NCI-H2227 (cell line): ENCODE data around the gene TMSB4X.
A peak's percentile ranks its signal among the peaks of the same experiment; 100 is the strongest.
"Not testable (repeated sequence)": the region's sequence is repeated elsewhere in the genome, so short reads cannot be mapped to it uniquely, and the experiment has no call there.

Experiments used
- DNase-seq: peaks from one replicate; lab custom pipeline; 2025; ENCODE audit not compliant: unreplicated experiment; lab: John Stamatoyannopoulos, UW

Gene TMSB4X

DNA sequence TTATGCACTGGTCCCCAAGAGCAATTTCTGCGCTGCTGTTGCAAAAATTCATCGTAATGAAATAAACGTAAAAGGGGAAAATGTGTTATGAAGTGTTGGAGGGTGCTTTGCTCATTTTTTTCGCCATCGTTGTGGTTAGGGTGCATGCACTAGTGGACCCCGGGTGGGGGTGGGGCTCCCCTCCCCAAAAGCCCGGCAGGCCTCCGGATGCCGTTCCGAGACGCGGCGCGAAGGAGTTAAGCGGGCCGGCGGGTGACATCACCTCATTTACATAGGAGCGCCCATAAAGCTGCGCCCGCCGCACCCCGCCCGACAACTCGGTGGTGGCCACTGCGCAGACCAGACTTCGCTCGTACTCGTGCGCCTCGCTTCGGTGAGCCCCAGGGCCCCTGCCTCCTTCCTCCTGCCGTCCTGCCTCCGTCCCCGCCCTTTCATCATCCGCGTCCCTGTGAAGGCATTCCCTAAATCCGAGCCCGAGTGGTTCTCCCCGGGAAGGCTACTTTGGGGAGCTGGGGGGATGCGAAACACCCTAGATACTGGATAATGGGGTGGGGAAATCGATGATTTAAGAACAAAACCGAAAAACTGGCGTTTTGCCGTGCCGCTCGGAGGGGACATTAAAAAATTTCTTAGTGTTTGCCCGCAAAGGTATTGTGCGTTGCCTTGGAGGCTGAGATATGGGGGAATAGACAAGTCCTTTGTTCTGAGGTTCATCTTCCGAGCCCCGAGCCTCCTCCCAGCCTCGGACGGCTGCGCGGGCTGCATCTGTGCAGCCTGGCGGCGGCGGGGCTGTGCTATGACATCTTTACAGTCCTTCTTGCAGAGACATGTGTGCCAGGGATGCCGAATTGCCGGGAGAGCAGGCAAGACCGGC, at the start of gene TMSB4X:
TSS of gene TMSB4X (plus strand) at position 315 of the 874 bp plus-strand sequence.
- peak; percentile 95 for DNase-seq

DNA sequence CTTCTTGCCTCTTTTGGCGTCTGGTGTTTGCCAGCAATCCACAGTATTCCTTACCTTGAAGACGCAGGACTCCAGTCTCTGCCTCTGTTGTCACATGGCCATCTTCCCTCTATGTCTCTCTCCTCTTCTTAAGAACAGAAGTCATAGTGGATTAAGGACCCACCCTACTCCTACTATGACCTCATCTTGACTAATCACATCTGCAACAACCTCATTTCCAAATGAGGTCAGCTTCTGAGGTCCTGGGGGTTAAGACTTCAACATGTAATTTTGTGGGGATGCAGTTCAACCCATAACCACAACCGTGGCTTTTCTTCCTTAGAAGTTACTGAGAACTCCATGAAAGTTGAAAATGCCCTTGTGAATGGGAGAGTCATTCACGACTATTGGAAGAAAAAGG, 45.2 kb upstream of the TMSB4X start:
- DNase-seq = no peak

DNA sequence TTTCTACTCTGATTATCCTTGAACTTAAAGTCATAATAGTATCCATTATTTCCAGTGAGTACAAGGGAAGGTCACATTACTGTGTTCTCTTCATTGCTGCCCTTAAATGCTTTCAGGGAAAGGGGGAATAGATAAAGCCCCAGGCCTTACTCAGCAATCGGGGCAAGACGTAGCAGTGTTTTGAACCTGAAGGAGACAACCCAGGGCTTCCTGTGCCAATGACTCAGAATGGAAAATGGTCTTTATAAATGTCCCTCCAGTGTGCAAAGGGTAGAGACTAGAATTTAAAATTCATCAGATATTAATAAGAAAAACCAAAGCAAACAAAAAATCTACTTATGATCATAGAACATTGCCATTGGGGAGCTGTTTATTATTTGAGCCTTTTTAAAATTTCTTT, 44.8 kb upstream of the TMSB4X start:
- no peak for DNase-seq

DNA sequence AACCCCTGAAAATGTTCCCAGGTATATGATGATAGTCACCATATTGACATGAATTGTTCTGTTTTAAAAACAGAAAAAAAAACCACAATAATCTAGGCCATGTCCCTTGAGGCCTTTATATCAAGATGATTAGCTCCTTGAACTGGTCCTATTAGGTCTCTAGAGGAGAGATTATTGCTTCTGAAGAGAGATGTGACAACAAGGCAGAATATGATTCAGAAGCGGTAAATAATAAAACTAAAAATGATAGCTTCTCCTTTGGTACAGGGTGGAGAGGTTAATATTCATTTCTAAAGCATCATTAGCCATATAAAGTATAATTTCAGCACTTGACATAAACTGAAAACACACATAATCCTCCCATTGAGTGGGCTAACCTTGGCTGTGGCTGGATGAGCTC, 42.7 kb upstream of the TMSB4X start:
- no peak for DNase-seq

DNA sequence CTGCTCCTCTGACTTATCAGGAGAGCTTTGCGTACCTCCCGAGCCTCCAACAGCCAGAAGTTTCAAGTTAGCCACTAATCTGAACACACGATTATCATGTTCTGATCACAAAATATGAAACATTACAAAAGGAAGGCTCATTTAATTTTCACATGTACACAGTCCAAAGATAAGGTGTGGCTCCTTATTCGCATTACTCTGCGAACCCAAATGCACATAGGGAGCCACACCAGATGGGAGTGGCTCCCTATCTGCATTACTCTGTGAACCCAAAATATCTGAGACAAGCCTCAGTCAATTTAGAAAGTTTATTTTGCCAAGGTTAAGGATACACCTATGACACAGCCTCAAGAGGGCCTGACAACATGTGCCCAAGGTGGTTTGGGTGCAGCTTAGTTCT, 40.1 kb upstream of the TMSB4X start:
- DNase-seq = no peak

DNA sequence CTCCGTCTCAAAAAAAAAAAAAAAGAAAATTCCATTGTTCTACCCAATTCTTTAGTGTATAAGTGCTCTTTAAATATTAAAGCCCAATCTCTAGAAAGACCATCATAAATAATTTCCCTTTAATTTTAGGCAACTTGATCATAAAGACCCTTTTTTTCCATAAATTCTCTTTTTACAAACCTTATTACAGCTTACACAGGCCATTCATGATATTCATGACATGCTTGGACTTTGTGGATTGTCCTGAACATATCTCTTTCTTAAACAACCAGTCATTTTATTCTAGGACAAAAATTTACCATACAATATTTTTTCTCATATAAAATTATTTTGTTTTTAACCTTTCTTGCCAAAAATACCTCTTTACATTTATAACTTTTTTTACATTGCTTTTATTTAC, 38.0 kb upstream of the TMSB4X start:
- DNase-seq = no peak

DNA sequence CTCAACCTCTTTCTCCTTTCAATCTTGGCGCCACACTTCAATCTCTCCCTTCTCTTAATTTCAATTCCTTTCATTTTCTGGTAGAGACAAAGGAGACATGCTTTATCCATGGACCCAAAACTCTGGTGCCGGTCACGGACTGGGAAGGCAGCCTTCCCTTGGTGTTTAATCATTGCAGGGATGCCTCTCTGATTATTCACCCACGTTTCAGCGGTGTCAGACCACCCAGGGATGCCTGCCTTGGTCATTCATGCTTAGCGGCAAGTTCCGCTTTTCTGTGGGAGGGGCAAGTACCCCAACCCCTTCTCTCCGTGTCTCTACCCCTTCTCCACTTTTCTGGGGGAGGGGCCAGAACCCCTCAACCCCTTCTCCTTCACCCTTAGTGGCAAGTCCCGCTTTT, 34.4 kb upstream of the TMSB4X start:
- DNase-seq = not testable (repeated sequence)

DNA sequence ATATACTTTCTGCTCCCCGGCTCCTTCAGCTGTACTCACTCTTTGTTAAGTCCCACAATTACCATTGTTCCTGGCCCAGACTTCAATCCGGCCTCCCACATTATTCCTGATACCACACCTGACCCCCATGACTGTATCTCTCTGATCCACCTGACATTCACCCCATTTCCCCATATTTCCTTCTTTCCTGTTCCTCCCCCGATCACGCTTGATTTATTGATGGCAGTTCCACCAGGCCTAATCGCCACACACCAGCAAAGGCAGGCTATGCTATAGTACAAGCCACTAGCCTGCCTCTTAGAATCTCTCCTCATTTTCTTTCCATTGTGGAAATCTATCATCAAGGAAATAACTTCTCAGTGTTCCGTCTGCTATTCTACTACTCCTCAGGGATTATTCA, 31.3 kb upstream of the TMSB4X start:
- DNase-seq = not testable (repeated sequence)

DNA sequence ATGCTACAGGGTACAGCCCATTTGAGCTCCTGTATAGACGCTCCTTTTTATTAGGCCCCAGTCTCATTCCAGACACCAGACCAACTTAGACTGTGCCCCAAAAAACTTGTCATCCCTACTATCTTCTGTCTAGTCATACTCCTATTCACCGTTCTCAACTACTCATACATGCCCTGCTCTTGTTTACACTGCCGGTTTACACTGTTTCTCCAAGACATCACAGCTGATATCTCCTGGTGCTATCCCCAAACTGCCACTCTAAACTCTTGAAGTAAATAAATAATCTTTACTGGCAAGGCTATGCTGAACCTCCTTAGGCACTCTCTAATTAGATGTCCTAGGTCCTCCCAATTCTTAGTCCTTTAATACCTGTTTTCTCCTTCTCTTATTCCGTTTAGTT, 30.5 kb upstream of the TMSB4X start:
- not testable (repeated sequence) for DNase-seq

DNA sequence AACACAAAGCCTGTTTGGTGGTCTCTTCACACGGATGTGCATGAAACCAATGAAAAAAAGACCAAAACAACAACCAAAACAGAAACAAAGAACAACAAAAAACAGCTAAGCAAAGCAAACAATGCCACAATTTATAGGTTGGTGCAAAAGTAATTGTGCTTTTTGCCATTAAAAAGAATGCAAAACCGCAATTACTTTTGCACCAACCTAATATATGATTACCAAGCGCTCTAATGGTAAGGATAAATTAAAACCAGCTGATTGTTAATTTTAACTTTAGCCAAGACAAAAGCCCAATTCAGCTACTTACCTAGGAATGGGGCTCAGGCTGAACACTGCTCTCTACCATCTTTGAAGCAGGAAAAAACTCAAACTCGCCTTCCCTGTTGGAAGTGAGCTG, 29.4 kb upstream of the TMSB4X start:
- no peak for DNase-seq

DNA sequence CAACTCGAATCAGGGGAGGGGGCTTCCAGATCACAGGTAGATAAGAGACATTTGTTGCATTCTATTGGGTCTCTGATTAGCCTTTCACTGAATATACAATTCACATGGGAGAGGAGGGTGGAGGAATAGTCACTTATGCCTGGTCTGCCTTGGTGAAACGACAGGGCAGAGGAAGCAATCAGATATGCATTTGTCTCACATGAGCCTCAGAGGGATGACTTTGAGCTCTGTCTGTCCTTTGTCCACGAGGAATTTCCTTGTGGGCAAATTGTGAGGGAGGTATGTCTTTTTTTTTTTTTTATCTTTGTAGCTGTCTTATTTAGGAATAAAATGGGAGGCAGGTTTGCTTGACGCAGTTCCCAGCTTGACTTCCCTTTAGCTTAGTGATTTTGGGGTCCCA, 28.5 kb upstream of the TMSB4X start:
- no peak for DNase-seq

DNA sequence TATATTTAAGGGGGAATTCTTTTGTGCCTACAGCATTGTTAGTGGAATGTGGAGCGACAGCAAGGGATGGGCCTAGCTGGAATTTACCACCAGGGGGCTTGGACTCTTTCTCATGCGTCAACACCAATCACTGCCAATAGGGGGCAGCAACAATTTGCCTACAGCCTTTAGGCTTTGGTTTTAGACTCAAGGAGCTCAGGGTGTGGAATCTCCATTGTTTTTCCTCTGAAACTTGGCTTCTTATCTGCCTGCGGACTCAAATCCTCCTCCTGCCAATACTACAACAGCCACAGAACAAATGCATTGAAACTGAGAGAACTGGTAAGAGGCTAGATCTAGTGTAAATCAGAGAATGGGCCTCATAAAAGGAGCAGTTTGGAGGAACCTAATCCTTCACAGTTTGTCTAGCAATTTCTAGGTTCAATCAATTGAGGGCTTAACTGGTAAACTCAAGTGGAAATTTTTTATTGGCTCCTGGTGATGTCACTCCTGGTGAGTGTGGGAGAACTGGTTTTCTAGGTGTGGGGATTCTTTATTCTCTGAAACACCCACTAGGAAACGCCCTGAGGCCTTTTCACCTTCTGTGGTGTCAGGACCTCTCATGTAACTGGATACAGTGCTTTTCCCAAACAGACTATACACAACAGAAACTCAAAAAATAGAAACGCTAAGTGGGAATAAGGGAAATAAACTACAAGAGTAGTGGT, 27.9 kb upstream of the TMSB4X start:
- DNase-seq = peak; percentile 80

DNA sequence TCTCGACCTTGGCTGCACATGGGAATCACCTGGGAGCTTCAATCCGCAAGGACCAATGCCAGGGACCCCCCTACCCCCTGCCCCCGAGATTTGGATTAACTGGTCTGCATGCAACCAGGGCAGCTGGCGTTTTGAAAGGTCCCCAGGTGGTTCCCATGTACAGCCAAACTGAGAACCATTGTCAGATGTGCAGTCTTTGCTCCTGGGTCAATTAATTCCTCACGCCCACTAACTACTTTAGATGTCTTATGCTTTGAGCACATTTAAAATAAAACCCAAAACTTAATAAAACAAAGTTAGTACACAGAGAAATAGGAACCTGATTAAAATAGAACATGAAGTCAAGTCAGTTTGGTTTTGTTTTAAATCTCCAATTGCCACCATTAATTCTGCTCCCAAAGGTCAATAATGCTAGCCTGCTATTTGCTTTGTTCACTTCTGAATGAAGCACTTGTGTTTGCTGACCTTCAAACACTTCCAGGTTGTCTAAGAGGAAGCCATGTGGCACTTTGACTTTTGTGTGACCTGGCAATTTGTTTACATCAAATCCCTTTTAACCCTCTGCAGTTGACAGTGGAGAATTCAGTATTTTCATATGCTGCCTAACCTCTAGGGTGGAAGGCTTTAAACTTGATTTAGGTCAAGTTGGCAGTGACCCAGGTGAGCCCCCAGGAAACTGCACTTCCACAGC, 27.2 kb upstream of the TMSB4X start:
- DNase-seq = no peak

DNA sequence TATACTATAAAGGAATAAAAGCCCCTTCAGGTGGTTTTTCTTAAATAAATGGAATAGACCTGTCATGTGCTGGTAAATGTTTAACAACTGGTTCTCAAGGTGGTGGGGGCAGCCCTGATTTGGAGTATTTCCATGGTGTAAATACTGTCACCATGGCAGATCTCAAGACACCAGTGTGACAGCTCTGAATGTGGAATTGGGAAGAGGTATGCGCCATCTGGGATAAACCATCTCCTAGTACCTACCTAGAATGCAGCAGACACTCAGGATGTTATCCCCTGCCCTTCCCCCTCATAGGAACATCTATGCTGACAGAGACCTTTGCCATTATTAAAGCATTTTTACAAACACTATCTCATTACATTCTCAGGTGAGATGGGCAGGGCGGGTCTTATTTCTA, 26.4 kb upstream of the TMSB4X start:
- DNase-seq = no peak

DNA sequence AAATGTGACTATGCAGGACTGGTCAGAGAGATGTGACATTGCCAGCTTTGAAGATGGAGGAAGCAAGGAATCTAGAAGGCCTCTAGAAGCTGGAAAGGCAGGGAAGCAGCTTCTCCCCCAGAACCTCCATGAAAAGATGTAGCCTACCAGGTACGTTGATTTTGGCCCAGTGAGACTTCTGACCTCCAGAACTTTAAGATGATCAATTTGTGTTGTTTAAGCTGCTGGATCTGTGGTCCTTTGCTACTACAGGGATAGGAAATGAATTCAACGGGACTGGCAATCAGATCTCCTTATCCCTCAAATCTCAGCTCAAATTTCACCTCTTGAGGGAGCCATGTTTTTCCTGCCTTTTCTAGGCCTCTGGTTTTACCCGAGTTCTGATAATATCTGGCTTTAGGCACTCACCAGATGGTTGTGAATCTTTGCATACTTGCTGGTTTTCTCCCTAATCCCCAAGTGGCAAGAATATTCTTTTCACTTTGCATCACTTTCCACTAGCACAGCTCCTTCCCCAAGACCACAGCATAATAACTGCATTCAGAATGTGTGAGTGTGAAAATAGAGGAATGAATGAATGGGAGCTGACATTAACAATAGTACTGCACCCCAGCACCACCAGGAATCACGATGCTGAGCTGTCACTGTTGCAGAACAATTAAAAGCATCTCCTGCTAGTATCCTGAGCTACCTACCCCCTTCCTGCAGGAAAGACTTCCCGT, 25.5 kb upstream of the TMSB4X start:
- DNase-seq = no peak

DNA sequence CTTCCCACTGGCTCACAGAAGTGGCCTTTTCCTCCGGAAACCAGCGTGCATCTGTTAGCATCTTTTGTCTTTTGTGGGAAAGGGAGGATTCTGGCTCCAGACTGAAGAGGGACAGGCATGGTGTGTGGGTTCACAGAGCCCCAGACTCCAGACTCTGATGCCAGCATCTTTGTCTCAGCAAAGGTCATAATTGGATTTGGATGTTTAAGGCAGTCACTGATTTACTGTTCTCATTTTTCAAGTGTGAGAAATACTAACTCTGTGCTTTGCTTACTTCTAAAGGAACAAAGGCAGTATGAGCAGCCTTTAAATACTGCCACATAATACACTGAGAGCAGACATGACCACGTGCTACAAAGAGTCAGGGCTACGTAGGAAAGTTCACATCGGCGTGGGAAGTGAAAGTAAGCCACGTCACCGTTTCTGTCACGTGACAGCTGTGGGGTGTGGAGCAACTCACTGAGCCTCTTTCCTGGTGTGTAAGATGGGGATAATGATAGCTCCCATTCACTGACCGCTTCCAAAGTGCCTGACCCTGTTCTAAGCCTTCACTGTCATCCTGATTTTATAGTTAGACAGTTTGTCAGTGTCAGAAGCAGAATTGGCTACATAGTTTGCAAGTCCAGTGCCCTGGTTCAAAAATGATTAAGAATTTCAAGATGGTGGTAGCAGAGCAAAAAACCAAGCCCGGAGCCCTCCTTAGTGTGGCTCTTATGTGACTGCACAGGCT, 24.8 kb upstream of the TMSB4X start:
- DNase-seq = peak; percentile 82

DNA sequence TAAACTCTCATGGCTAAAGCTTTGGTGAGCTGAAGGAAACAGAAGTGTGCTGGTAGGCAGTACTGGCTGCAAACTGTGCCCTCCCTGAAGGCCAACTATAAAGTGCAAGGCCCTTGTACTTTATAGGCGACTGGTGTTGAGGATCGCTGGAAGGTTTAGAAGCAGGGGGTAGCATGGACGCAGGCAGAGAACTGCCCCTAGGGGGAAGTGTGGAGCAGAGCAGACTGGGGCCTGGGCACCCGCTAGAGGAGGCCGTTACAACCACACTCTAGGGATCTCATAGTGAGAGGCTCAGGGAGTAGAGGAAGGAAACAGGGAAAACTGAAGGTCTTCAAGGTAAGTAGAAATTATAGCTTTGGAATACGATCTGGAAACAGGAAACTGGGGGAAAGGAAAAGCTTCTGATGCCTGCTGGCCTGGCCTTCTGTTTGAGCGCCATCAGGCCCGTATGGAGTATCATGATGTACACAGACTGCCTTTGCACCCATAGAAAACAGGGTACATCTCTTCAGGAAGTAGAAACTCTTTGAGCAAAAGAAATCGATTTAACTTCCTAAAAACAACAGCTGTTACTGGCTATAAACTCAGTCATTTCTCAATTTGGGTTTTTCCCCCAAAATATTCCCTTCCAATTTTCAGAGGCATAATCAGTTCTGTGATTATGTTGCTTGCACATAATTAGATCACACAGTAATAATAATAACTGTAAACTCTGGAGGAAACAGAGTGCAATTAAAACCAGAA, 23.9 kb upstream of the TMSB4X start:
- peak; percentile 7 for DNase-seq

DNA sequence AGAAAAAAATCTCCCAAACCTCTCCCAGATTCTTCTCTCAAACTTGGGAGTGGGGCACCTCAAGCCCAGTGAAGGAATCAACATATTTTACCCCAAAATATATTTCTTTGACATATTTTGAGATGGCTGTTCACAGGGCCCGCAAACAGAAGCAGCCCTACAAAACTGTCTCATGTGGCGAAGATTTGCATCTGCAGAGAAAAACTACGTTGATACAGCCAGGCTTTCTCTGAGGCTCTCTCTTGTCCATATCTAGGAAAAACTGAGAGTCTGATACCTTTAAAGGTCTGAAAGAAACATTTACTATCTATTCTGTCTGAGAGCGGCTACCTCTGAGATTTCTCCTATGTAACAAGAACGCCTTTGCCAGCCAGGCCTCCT, 23.3 kb upstream of the TMSB4X start:
- no peak for DNase-seq

DNA sequence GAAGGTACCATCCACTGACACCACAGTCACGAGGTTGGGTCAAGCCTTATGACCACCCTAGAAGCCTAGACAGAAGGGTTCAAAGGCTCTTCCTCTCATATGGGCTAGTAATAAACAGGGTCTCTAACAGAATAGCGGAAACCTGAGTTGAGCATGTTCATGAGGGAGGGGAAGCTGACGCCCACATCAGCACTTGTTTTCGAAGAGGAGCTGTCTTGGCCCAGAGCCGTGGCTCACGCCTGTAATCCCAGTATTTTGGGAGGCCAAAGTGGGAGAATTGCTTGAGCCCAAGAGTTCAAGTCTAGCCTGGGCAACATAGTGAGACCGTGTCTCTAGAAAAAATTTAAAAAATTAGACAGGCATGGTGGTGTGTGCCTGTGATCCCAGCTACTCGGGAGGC, 21.5 kb upstream of the TMSB4X start:
- DNase-seq = no peak

DNA sequence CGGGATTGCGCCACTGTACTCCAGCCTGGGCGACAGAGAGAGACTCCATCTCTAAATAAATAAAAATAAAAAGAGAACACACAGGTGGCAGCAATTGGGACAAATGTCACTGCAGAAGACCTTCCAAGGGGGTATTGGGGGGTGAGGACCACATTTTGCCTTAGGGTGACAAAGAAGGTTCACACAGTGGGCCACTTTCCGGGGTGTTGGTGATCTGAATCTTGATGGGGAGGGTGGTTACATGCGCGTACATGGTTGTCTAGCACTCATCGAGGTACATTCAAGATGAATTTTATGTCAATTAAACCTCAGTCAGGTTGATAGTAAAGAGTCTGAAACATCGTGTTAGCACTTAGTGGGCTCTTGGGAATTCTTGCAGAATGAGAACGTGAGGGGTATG, 20.5 kb upstream of the TMSB4X start:
- DNase-seq = no peak
